Forelimb muscle (tissue), 1 donor: ENCODE measurements around the gene VTI1A. TPM values are rescaled to one million over a fixed set of nuclear protein-coding genes. Genes with fewer than 3 reads are reported as not detected.
"Not testable (repeated sequence)": the region's sequence is repeated elsewhere in the genome, so short reads cannot be mapped to it uniquely, and the experiment has no call there.

Source experiments
- DNase-seq: peaks from one replicate; pipeline ENCODE4 v3.0.0-alpha.2; 2013; ENCODE audit warnings: low read depth
- polyA plus RNA-seq: library from polyadenylated mRNA; unstranded; fragments of 120-200 nt; gene quantifications from one replicate; pipeline ENCODE4 v1.2.1, GENCODE V29; 2013; ENCODE audit not compliant: insufficient read length

Gene VTI1A
- polyA plus RNA-seq, 1 donor = 13.0 TPM

GRCh38 chr10:112507046-112507445 lies 60.0 kb downstream of the VTI1A start:
- DNase-seq = no peak

DNA sequence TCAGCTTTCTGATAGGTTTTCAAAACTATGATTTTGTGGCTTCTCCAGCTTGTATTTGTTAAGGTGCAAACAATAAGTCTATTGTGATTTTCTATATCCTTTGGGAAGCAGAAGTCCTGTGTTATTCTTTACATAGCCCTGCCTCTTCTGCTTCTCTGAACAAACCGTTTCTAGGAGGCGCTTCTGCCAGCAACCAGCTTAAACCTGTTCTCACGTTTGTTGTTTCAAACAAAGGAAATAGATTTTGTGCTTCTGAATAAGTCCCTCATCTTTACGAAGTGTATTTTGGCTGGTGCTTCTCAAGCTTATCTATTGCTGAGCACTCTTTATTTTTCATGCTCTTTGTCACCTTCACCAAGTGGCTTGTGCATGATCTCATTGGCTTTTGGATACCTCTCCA lies 61.0 kb downstream of the VTI1A start:
- DNase-seq = no peak

DNA sequence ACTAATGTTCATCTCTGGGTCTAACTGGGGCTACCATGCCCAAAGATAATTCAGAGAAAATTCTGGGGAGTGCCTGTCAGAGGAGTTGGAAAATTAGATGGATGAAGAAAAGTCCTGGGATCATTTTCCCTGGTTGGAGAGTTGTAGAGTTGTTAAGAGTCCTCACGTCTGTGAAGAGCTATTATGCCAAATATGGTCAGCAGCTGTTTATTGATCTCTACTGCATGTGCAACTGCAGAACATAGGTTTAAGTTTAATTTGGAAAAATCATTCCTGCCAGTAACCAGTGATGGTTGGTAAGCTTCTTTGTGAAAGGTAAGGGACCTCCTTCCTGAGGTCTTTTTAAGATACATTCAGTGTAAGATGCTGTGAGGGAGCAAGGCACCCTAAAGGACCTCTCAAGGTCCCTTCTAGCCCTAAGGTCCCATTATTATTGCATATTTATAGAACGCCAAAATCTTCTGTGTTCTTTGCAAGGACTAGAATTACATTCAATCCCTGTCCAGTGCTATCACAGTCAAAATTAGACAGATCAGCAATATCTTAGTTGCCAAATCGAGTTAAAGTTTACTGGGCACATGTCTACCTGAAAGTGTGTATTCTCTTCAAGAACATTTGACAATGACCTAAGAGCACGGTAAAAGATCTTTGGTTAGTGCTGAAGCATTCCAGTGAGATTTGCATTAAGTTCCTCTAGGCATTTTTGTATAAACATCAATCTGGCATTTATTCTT lies 62.7 kb downstream of the VTI1A start:
- DNase-seq = no peak

DNA sequence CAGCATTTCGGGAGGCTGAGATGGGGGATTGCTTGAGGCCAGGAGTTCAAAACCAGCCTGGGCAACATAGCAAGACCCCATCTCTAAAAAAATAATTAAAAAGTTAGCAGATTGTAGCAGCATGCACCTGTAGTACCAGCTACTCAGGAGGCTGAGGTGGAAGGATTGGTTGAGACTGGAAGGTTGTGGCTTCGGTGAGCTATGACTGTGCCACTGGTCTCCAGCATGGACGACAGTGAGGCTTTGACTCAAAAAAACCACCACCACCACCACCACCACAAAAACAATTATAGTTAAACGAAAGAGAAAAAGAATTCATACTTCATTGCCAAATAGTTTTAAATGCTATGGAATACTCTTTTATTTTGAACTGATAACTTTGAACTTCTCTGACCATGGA lies 63.4 kb downstream of the VTI1A start:
- DNase-seq = no peak

DNA sequence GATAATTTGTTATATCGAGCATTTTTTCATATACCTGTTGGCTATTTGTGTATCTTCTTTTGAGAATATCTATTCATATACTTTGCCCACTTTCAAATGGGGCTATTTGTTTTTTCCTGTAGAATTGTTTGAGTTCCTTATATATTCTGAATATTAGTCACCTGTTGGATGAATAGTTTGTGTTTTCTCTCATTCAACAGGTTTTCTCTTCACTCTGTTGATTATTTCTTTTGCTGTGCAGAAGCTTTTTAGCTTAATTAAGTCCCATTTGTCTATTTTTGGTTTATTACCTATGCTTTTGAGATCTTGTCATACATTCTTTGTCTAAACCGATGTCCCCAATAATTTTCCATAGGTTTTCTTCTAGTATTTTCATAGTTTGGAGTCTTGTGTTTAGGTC lies 65.3 kb downstream of the VTI1A start:
- DNase-seq = no peak

- no peak for DNase-seq
Measured at GRCh38 chr10:112515126-112515525, 68.1 kb downstream of the VTI1A start.

DNA sequence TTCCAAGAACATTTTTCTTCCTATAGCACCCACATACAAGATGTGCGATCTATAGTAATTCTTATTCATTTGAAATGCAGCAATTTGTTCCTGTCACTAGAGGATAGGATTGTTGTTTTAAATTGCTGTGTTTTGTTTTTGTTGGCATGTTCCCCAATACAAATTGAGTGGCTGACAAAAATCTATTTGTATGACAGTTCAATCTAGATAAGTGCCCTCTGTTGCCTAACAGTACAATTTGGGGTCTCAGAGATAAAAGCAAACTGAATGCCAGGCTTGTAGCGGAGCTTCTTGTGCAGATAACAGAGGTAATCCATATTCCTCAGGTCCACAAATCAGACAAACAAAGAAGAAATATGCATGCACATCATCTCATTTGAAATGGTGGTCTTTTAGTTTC lies 68.8 kb downstream of the VTI1A start:
- DNase-seq = no peak

DNA sequence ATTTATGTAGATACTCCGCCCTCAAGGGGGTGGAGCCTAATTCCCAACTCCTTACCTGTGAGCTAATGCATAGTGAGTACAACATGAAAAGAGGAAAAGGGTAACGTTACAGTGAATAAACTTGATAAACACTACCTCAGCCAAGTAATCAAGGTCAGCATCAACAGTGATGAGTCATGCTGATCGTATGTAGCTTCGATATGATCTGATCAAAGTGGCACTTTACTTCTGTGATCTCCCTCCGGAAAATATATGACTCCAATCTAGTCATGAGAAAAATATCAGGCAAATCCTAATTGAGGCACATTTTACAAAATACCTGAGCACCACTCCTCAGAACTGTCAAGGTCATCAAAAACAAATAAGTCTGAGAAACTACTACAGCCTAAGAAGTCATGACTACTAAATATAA lies 70.4 kb downstream of the VTI1A start:
- DNase-seq = no peak

DNA sequence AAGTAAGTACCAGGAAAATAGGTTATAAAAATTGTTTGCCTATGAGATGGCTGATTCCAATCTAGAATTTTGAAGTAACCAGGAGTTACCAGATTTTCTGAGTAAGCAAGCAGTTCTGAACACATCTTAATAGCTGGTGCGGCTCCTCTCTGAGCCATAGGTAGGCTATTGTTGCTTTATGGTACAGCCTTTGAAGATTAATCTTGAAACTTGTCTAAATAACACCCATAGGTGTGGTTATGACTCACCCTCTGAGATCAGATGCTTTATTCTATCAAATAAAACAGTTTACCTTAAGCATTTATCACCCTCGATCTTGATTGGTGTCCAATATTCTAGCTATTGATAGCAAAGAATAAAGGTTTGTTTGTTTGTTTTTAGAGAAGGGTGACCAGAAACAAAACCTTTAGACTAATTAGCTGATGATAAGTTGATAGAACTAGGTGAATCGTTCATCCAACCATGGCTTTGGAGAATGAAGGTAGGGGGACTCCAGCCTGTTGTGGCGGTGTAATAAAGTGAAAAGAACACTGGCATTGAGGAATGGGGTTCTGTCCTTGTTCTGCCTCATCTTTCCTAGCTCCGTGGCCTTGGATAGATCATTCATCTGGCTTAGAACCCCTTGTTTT lies 72.2 kb downstream of the VTI1A start:
- no peak for DNase-seq

- DNase-seq = no peak
Measured at GRCh38 chr10:112520914-112521313, 73.9 kb downstream of the VTI1A start.

DNA sequence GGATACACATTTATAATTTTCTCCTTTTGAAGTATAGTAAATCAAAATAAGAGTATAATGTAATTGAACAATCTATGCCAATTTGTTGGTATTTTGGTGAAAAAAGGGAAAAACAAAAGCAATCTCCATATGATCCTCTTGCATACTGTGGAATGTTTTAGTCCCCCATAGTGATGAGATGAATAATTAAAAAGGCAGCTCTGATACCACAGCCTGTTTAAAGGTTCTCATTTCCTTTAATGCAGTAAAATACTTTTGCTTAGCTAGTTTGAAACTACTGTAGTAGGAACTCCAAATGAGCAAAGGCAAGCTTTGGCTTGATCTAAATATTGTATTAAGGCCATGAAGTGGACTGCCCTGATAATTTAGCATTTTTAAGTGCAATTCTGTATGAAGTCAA lies 77.6 kb downstream of the VTI1A start:
- DNase-seq = no peak

- no peak for DNase-seq
Measured at GRCh38 chr10:112525200-112525599, 78.2 kb downstream of the VTI1A start.

DNA sequence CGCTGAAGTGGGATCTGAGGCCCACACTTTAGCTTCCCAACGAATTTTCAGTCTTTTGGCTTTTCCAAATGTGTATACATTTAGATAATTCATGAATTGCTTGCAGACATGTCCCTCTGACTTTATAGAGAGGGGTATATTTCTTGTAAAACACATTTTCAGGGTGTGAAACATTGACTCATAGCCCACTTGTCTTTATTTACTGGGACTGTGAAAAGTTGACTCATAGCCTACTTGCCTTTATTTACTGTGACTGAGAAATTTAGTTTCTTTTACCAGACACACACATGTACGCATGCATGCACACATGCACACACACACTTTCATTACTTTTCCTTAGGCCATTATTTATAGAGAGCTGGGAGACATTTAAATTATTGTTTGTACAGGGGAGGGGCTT lies 79.1 kb downstream of the VTI1A start:
- DNase-seq = no peak

DNA sequence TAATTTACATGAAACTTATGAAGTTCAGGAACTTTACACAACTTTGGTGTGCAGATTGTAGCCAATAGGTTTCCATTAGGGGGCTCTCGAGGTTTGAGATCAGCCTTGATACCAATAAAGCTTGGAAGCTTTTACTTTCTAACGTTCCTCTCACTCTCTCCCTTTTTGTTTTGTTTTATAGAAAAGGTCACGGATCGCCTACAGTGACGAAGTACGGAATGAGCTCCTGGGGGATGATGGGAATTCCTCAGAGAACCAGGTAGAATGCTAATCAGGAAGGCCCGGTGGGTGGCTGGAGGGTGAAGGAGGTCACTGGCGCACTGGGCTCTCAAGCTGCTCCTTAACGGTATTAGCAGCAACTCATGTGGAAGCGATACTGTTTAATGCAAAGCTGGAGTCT lies 79.9 kb downstream of the VTI1A start:
- DNase-seq = no peak

- DNase-seq = no peak
Measured at GRCh38 chr10:112528235-112528634, 81.2 kb downstream of the VTI1A start.

- no peak for DNase-seq
Measured at GRCh38 chr10:112531421-112531820, 84.4 kb downstream of the VTI1A start.

DNA sequence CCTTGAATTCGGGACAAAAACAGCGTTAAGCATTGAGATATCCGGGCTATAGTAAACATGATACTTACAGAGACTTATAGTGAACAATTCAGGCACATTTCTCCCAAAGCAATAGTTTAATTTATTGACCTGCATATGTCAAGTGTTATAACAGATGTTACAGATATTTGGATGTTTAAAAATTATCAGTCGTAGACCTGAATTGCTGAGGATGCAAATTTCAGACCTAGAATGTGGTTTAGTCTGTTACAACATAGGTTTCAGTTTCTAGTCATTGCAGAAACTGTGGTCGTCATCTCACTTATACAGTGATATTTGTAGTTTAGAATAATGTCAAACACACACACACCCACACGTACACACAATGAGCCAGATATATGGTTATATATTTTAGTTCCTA lies 85.2 kb downstream of the VTI1A start:
- no peak for DNase-seq

- DNase-seq = no peak
Measured at GRCh38 chr10:112532956-112533355, 85.9 kb downstream of the VTI1A start.

- DNase-seq = no peak
Measured at GRCh38 chr10:112533916-112534315, 86.9 kb downstream of the VTI1A start.

DNA sequence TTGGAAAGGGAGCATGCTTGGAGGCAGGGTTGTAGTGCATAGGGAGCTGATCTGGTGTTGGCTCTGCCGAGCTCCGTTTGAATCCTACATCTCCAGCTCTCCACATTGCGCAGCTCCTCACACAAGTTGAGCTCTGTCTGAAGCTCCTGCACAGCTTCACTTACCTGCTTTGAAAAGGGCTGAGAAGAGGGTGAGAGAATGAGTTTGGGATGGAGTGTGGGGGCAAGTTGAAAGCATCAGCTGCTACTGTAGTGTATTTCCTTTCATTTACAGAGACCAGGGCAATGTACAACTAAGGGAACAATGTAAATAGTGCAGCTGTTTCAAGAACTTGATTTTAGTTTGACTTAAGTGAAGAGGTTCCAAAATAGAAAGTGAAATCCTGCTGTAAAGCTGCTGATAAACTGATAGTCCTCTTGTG lies 88.5 kb downstream of the VTI1A start:
- no peak for DNase-seq

DNA sequence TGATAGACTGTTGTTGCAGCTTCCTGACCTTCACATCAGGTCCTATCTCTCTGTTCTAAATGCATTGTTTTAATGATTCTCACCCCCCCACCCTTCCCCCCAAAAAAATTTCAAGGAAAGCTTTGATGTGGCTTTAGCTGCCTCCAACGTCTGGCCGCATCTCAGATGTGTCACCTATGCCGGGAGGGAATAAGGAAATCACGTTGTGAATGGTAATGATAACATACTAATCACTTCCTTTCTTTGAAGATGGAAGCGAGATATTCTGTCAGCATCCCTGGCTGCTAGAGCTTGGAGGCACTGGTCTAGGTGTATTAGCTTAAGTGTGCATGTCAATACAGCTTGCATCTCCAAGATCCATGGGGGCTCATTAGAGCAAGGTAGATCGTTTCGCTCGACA lies 89.6 kb downstream of the VTI1A start:
- no peak for DNase-seq

DNA sequence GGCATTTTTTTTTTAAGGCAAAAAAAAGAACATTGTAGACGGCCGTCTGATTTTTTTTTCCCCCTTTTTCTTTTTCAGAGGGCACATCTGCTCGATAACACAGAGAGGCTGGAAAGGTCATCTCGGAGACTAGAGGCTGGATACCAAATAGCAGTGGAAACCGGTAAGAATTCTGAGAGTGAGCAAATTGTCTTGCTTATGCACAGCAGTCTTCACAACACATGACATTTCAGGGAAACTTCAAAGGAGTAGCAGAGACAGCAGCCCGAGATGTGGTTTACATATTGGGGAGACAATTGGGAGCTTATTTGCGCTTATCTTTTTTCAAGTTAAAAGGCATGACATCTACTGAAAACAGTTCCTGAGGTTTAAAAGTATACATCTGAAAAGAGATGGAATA lies 91.2 kb downstream of the VTI1A start:
- no peak for DNase-seq

DNA sequence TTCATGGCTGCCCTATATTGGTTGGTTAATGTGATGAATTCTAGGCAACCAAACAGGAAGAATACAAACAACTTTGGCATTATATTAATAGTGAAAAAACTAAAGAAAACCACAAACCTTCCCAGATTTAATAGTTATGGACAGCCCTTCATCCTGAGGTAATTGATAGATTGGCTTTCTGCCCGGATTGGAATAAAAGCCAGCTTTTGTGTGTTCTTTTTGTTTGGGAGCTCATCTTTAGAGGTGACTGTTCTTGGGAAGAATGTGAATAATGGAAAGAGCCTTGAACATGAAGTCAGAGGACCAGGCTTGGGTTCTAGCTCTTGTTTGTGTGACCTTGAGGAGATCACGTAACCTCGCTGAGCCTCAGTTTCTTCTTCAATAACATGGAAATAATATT lies 92.3 kb downstream of the VTI1A start:
- no peak for DNase-seq

DNA sequence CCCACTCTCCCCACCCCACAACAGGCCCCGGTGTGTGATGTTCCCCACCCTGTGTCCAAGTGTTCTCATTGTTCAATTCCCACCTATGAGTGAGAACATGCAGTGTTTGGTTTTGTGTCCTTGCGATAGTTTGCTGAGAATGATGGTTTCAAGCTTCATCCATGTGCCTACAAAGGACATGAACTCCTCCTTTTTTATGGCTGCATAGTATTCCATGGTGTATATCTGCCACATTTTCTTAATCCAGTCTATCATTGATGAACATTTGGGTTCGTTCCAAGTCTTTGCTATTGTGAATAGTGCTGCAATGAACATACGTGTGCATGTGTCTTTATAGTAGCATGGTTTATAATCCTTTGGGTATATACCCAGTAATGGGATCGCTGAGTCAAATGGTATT lies 95.8 kb downstream of the VTI1A start:
- not testable (repeated sequence) for DNase-seq
